ENCODE results near the gene GIT1.

DNA sequence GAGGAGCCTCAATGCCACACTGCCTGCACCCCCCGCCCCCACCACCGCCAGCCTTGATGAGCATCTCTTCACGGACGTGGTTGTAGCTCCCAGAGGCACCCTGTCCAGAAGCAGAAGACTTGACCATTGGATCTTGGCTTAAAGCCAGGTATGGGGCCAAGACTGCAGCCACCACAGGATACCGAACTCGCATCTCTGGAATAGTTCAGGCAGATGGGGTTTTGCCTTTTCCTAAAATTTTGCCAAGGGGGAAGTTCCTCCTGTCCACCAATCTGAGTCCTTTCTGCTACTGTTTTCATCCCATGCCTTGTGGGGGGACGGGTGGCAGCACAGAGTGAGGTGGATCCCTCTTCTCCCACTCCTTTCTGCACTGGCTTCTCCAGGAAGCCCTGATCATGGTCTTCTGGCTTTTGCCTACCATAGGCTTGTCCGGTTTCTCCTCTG is 32.3 kb upstream of the GIT1 start:
- TF ChIP-seq, protein P1, sequence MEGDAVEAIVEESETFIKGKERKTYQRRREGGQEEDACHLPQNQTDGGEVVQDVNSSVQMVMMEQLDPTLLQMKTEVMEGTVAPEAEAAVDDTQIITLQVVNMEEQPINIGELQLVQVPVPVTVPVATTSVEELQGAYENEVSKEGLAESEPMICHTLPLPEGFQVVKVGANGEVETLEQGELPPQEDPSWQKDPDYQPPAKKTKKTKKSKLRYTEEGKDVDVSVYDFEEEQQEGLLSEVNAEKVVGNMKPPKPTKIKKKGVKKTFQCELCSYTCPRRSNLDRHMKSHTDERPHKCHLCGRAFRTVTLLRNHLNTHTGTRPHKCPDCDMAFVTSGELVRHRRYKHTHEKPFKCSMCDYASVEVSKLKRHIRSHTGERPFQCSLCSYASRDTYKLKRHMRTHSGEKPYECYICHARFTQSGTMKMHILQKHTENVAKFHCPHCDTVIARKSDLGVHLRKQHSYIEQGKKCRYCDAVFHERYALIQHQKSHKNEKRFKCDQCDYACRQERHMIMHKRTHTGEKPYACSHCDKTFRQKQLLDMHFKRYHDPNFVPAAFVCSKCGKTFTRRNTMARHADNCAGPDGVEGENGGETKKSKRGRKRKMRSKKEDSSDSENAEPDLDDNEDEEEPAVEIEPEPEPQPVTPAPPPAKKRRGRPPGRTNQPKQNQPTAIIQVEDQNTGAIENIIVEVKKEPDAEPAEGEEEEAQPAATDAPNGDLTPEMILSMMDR (IDR thresholded peaks at IDR 0.05): no peak
- TF ChIP-seq RXRA (IDR thresholded peaks at IDR 0.05; ENCODE audit: borderline replicate concordance, low read depth) (no peak), ELF1 (IDR thresholded peaks at IDR 0.05) (no peak), SMC3 (IDR thresholded peaks at IDR 0.05; ENCODE audit: low read depth, low read length) (no peak)
